PC-3 (cell line): Measurements from ENCODE around the gene LKAAEAR1.

ENCODE experiments used
- EZH2 ChIP-seq: fragments of 300-600 bp; sonication (generic); IDR thresholded peaks from one replicate; pipeline ENCODE4 v1.6.1; 2017; ENCODE audit warnings: antibody characterized with exemption, mild to moderate bottlenecking, low read length; ENCODE audit not compliant: unreplicated experiment
- EZH2phosphoT487 ChIP-seq: fragments of 300-600 bp; sonication (generic); IDR thresholded peaks from 2 replicates; pipeline ENCODE4 v1.6.1; 2018; ENCODE audit warnings: mild to moderate bottlenecking, antibody characterized with exemption, low read length, borderline replicate concordance
- TF ChIP-seq, protein P1 (sequence below): fragments of 300-600 bp; sonication (generic); conservative IDR thresholded peaks from 2 replicates; pipeline ENCODE4 v1.5.1; 2017; ENCODE audit warnings: antibody characterized with exemption, low read depth, mild to moderate bottlenecking, low read length

DNA sequence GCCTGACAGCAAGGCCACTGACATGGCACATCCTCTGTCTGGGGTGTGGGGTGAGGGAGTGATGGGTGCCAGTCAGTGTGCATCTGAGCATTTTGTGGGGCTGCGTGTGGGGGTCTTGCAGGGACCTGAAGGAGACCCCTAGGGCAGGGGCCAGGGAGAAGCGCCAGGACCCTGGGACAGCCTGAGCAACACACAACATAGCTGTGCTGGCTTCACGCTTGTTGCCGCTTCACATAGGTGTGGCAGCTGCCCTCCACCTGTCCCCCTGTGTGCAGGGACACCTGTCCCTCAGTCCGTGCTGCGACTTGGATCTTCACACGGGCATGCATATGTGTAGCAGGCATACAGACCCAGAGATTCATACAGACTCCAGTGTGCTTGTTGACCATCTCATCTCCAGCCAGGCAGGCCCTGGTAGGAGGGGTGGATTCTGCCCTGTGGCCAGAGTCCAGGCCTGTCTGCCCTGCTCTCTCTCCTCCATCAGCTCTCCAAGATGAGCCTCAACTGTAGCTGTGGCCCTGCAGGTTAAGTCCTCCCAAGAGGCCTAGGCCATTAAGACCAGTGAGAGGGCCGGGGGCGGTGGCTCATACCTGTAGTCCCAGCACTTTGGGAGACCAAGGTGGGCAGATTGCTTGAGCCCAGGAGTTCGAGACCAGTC is 26.3 kb upstream of the LKAAEAR1 start:
- TF ChIP-seq, protein P1, sequence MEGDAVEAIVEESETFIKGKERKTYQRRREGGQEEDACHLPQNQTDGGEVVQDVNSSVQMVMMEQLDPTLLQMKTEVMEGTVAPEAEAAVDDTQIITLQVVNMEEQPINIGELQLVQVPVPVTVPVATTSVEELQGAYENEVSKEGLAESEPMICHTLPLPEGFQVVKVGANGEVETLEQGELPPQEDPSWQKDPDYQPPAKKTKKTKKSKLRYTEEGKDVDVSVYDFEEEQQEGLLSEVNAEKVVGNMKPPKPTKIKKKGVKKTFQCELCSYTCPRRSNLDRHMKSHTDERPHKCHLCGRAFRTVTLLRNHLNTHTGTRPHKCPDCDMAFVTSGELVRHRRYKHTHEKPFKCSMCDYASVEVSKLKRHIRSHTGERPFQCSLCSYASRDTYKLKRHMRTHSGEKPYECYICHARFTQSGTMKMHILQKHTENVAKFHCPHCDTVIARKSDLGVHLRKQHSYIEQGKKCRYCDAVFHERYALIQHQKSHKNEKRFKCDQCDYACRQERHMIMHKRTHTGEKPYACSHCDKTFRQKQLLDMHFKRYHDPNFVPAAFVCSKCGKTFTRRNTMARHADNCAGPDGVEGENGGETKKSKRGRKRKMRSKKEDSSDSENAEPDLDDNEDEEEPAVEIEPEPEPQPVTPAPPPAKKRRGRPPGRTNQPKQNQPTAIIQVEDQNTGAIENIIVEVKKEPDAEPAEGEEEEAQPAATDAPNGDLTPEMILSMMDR, result no peak
- TF ChIP-seq EZH2, result no peak
- no peak for TF ChIP-seq EZH2phosphoT487
